Neural progenitor cell (in vitro differentiated cells): ENCODE data around the gene ECM2. TPM values are rescaled to one million over a fixed set of nuclear protein-coding genes. Genes with fewer than 3 reads are reported as not detected.

Experiments used
- DNase-seq: peaks from one replicate; pipeline ENCODE4 v3.0.0-alpha.2; 2016; ENCODE audit warnings: low spot score
- H2AFZ ChIP-seq: fragments of 200-600 bp; sonication (generic); replicated peaks from 2 replicates; pipeline ENCODE4 v1.6.1; 2016; ENCODE audit warnings: antibody characterized with exemption
- H3F3A ChIP-seq: fragments of 200-600 bp; sonication (generic); 2 replicates; pipeline ENCODE4 v1.6.1; 2016; ENCODE audit warnings: antibody characterized with exemption, low read depth
- H3K27ac ChIP-seq: fragments of 200-600 bp; sonication (generic); 2 replicates; pipeline ENCODE4 v1.5.1; 2016; ENCODE audit warnings: mild to moderate bottlenecking
- H3K27me3 ChIP-seq: fragments of 200-600 bp; sonication (generic); 2 replicates; pipeline ENCODE4 v1.6.1; 2016; ENCODE audit warnings: mild to moderate bottlenecking, moderate library complexity
- H3K36me3 ChIP-seq: fragments of 200-600 bp; sonication (generic); 2 replicates; pipeline ENCODE4 v1.5.1; 2016
- H3K4me1 ChIP-seq: fragments of 200-600 bp; sonication (generic); 2 replicates; pipeline ENCODE4 v1.6.1; 2016; ENCODE audit warnings: mixed run types
- H3K4me2 ChIP-seq: fragments of 200-600 bp; sonication (generic); 2 replicates; pipeline ENCODE4 v1.6.1; 2016
- H3K4me3 ChIP-seq: fragments of 200-600 bp; sonication (generic); 2 replicates; pipeline ENCODE4 v1.5.1; 2016
- H3K79me2 ChIP-seq: fragments of 200-600 bp; sonication (generic); 2 replicates; pipeline ENCODE4 v1.6.1; 2016; ENCODE audit warnings: low read depth
- H3K9ac ChIP-seq: fragments of 200-600 bp; sonication (generic); 2 replicates; pipeline ENCODE4 v1.6.1; 2016
- H3K9me3 ChIP-seq: fragments of 200-600 bp; sonication (generic); 2 replicates; pipeline ENCODE4 v1.5.1; 2016; ENCODE audit warnings: low read depth
- H4K20me1 ChIP-seq: fragments of 200-600 bp; sonication (generic); 2 replicates; pipeline ENCODE4 v1.6.1; 2016; ENCODE audit warnings: low read depth
- H3K27ac Mint-ChIP-seq: 3 replicates; pipeline ENCODE4 v1.8.0; 2021; ENCODE audit warnings: mixed read lengths
- H3K27me3 Mint-ChIP-seq: 2 replicates; pipeline ENCODE4 v1.8.0; 2022; ENCODE audit warnings: low read depth, mild to moderate bottlenecking, inconsistent platforms, moderate library complexity, mixed read lengths; ENCODE audit not compliant: insufficient read depth
- H3K36me3 Mint-ChIP-seq: 3 replicates; pipeline ENCODE4 v1.8.0; 2021; ENCODE audit warnings: mixed read lengths
- H3K4me1 Mint-ChIP-seq: 3 replicates; pipeline ENCODE4 v1.8.0; 2021; ENCODE audit warnings: mixed read lengths
- H3K4me3 Mint-ChIP-seq: 3 replicates; pipeline ENCODE4 v1.8.0; 2021; ENCODE audit warnings: mild to moderate bottlenecking, moderate library complexity, mixed read lengths
- H3K9me3 Mint-ChIP-seq: 3 replicates; pipeline ENCODE4 v1.8.0; 2020; ENCODE audit warnings: mixed read lengths
- CTCF ChIP-seq: fragments of 200-600 bp; sonication (generic); IDR thresholded peaks from 2 replicates; pipeline ENCODE4 v1.5.1; 2017; ENCODE audit warnings: antibody characterized with exemption, mild to moderate bottlenecking
- EZH2 ChIP-seq: fragments of 200-600 bp; sonication (generic); IDR thresholded peaks from 2 replicates; pipeline ENCODE4 v1.6.1; 2017; ENCODE audit warnings: antibody characterized with exemption, mild to moderate bottlenecking, moderate library complexity
- EZH2phosphoT487 ChIP-seq: fragments of 200-600 bp; sonication (generic); IDR thresholded peaks from 2 replicates; pipeline ENCODE4 v1.6.1; 2017; ENCODE audit warnings: antibody characterized with exemption
- total RNA-seq: library from RNA; depleted of rRNA; stranded (reverse); fragments of >200 nt; gene quantifications from 2 replicates; pipeline ENCODE4 v1.2.3, GENCODE V29; 2015; ENCODE audit warnings: low replicate concordance

ECM2 gene
- total RNA-seq, 1 donor from 2014 or later: not detected

- Mint-ChIP-seq H3K27me3 (peaks cover 2% of the 10 kb centered on the region), H3K27ac (no peak overlapping the region), H3K36me3 (no peaks in the 10 kb centered on the region), H3K4me1 (peaks cover 8% of the 10 kb centered on the region), H3K9me3 (peaks cover 2% of the 10 kb centered on the region), H3K4me3 (no peak overlapping the region)
- Histone ChIP-seq H4K20me1 (no peaks in the 10 kb centered on the region), H3K4me1 (peaks cover 23% of the 10 kb centered on the region), H3K36me3 (no peaks in the 10 kb centered on the region), H3F3A (peaks cover 11% of the 10 kb centered on the region), H3K9ac (no peak overlapping the region), H3K4me2 (no peak overlapping the region), H3K79me2 (no peaks in the 10 kb centered on the region), H3K27ac (no peak overlapping the region), H2AFZ (no peak overlapping the region), H3K9me3 (no peaks in the 10 kb centered on the region), H3K4me3 (no peak overlapping the region), H3K27me3 (no peaks in the 10 kb centered on the region)
- TF ChIP-seq EZH2 (no peak), CTCF (no peak), EZH2phosphoT487 (no peak)
- no peak for DNase-seq
Observed at GRCh38 chr9:92530893-92531292, 4.9 kb downstream of the ECM2 start.

- no peaks in the 10 kb centered on the region for H3K36me3 Mint-ChIP-seq
- Histone ChIP-seq H3K4me2 (no peak overlapping the region), H3K79me2 (no peaks in the 10 kb centered on the region), H3K9me3 (no peaks in the 10 kb centered on the region), H3F3A (peaks cover 5% of the 10 kb centered on the region), H3K27me3 (no peaks in the 10 kb centered on the region), H3K4me3 (no peak overlapping the region), H4K20me1 (no peaks in the 10 kb centered on the region), H3K4me1 (peaks cover 10% of the 10 kb centered on the region), H2AFZ (no peak overlapping the region), H3K36me3 (no peaks in the 10 kb centered on the region), H3K27ac (no peak overlapping the region), H3K9ac (no peak overlapping the region)
- no peak overlapping the region for H3K27ac Mint-ChIP-seq
- no peak for DNase-seq
- peaks cover 2% of the 10 kb centered on the region for H3K9me3 Mint-ChIP-seq
- H3K4me3 Mint-ChIP-seq: no peak overlapping the region
- TF ChIP-seq CTCF: no peak
- TF ChIP-seq EZH2: no peak
- no peak for TF ChIP-seq EZH2phosphoT487
- no peaks in the 10 kb centered on the region for H3K27me3 Mint-ChIP-seq
- peaks cover 2% of the 10 kb centered on the region for H3K4me1 Mint-ChIP-seq
Observed at GRCh38 chr9:92529124-92529523, 6.7 kb downstream of the ECM2 start.

GRCh38 chr9:92528522-92528849 lies 7.3 kb downstream of the ECM2 start:
- H3K4me1 ChIP-seq: peaks cover 10% of the 10 kb centered on the region
- H3K36me3 ChIP-seq: no peaks in the 10 kb centered on the region
- DNase-seq: no peak
- H3K4me2 ChIP-seq: no peak overlapping the region
- no peak overlapping the region for H3K27ac Mint-ChIP-seq
- H3K27me3 ChIP-seq: no peaks in the 10 kb centered on the region
- no peaks in the 10 kb centered on the region for H3K9me3 ChIP-seq
- no peak for TF ChIP-seq CTCF
- no peak for TF ChIP-seq EZH2
- TF ChIP-seq EZH2phosphoT487: no peak
- no peaks in the 10 kb centered on the region for H3K36me3 Mint-ChIP-seq
- H3K9ac ChIP-seq: no peak overlapping the region
- no peaks in the 10 kb centered on the region for H3K27me3 Mint-ChIP-seq
- no peak overlapping the region for H3K4me3 ChIP-seq
- H4K20me1 ChIP-seq: no peaks in the 10 kb centered on the region
- no peaks in the 10 kb centered on the region for H3K79me2 ChIP-seq
- H3K4me3 Mint-ChIP-seq: no peak overlapping the region
- H3F3A ChIP-seq: no peaks in the 10 kb centered on the region
- H3K4me1 Mint-ChIP-seq: no peaks in the 10 kb centered on the region
- H3K9me3 Mint-ChIP-seq: peaks cover 2% of the 10 kb centered on the region
- H3K27ac ChIP-seq: no peak overlapping the region
- no peak overlapping the region for H2AFZ ChIP-seq
